Measurements from ENCODE around the gene PACRG.

The PACRG gene

GRCh38 chr6:163324326-163324687, 596.5 kb downstream of the PACRG start:
- DNase-seq = no peak

GRCh38 chr6:163324688-163325389, 597.1 kb downstream of the PACRG start:
- DNase-seq = no peak

DNA sequence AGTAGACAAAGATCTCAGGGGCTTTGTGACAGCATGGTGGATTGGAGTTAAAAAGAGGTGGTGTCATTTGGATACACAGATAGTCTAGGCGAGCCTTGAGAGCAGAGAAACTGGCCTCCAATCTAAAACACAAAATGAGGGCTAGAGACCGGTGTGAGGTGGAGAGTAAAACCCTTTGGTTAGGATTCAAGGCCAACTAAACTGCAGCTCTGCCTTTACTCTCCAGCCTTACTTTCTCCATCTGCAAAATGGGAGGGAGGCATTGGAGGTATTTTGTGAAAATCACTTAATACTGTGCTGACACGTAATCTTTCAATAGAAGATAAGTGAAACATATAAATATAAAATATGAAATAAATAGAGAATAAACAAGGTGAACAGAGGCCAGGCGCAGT, 597.6 kb downstream of the PACRG start:
- DNase-seq = no peak

DNA sequence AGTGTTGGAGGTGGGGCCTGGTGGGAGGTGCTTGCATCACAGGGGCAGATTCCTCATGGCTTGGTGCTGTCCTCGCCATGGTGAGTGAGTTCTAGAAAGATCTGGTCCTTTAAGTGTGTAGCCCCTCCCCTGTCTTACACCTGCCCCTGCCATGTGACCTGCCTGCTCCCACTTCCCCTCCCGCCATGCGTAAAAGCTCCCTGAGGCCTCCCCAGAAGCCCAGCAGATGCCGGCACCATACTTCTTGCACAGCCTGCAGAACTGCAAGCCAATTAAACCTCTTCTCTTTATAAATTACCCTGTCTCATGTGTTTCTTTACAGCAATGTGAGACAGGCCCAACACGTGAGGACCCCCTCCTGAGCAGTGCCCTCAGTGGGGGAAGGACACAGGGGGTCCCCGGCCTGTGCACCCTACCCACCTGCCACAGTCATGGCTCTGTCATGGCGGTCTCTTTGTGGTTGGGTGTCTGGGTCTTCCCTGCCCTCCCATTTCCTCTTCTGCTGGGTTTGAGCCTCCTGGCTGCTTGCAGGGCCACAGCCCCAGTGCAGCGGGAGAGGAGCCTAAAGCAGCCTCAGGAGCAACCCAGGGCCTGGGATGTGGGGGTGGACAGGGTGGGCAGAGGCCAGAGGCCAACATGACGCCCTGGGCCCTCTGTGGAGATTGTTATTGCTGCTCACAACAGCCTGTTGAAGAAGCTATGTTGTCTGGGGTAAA, 599.5 kb downstream of the PACRG start:
- DNase-seq = no peak

- no peak for DNase-seq
These were observed 600.1 kb downstream of the PACRG start for GRCh38 chr6:163327921-163328320.

DNA sequence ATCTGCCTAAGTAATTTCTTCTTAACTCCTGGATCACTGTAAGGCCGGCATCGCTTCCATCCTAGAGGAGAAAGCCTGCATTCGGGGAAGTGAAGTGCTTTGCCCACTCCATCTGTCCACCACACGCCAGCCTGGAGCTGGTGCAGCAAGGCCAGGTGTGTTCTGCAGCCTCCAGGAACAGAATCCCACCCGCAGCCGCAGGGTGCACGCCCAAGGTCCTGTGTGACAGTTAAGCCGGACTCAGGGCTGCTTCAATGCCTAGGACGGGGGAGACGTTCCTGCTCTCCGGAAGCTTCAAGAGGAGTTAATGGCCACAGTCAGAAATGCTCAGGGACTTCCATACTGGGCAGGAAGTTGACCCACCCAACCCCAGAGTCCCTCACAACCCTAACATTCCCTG, 600.6 kb downstream of the PACRG start:
- no peak for DNase-seq

DNA sequence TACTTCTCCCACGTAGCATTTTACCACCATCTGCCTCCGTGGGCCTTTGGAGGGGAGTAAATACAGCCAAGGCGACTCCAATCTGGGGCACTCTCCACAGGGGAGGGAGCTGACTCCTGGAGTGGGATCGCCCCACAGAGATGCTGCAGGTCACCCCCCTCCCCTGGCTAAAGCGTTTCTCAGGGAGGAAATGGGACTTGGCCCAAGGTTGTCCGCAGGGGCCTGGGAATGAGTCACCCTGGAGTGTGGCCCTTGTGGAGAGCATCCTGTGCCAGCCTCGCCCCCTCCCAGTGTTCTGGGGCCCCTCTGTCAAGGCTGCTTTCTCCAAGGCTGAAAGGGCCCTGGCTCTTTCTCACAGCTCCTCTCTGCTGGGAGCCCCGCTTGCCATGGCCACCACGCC, 602.2 kb downstream of the PACRG start:
- DNase-seq = no peak

DNA sequence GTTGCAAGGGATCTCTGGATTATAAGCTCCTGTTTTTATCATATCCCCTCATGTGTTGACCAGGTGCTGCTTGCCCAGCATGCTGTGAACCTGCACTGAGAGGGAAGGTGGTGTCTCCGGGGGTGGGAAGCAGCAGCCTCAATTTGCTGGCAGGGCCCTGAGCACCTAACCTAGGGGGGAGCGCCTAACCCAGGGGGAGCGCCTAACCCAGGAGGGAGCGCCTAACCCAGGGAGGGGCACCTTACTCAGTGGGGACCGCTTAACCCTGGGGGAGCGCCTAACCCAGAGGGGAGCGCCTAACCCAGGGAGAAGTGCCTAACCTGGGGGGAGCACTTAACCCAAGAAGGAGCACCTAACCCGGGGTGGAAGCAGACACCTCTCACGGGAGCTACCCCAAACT, 603.5 kb downstream of the PACRG start:
- DNase-seq = no peak

- no peak for DNase-seq
These were observed 604.8 kb downstream of the PACRG start for GRCh38 chr6:163332575-163332974.

DNA sequence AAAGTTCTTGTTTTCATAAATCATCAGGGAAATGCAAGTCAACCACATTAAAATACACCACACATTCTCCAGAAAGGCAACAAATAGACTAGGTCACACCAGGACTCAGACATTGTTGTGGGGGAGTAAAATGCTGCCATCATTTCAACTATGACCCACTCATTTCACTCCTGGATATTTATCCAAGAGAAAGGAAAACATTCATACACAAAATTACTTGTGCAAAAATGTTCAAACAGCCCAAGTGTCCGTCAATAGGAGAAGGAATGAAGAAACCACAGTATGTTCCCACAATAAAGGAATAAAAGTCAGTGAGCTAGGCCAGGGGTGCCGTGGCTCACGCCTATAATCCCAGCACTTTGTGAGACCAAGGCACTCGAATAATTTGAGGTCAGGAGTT, 605.3 kb downstream of the PACRG start:
- DNase-seq = no peak

DNA sequence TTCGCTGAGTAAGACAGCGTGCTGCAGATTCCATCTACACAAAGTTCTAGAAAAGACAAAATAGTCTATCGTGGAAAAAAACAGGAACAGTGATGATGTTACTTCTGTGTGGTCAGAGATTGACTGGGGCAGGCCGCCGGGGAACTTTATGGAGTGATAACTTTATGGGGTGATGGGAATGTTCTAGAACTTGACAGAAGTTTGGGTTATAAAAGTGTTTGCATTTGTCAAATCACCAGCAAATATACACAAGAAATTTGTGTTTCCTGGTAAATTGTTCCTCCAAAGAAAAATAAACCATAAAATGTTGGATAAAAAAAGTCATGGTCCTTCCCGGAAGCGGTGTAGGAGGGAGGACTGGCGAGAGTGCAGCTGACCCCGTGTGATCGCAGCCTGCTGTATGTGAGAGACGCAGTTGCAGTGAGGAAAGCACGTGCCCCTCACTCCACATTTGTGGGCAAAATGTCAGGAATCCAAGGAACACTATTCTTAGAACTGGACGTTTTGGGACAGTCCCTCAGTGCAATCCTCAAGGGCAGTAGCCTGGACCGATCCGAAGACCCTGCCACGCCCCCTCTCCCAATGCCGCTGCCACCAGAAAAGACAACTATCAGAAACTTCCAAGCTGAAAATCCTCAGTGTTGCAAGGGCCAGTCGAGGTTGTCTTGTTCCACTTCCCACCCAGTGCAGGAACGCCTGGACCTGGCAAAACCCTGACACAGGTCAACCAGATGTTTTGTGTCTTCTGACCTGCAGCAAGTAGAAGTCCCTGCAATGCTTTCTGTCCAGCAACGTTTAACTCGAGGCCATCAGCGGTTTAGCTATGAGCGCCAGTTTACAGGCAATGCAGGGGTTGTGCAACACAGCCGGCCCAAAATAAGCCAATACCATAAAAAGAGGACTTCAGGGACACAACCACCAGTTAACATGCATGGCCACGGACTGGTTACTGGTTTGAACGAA, 606.2 kb downstream of the PACRG start:
- no peak for DNase-seq

DNA sequence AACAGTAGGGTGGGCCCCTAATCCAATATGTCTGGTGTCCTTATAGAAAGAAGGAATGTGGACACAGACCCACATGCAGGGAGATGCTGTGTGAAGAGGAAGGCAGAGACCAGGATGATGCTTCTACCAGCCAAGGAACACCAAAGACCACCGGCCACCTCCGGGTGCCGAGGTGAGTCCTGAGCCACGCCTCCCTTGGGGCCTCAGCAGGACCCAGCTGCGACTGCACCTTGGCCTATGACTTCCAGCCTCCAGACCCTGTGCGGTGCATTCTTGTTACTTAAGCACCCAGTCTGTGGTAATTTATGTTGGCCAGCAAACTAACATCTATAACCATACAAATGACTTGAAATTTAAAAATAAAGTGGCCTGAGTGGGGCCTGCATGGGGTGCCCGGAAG, 607.3 kb downstream of the PACRG start:
- DNase-seq = no peak

GRCh38 chr6:163335671-163336545, 608.1 kb downstream of the PACRG start:
- DNase-seq = no peak

DNA sequence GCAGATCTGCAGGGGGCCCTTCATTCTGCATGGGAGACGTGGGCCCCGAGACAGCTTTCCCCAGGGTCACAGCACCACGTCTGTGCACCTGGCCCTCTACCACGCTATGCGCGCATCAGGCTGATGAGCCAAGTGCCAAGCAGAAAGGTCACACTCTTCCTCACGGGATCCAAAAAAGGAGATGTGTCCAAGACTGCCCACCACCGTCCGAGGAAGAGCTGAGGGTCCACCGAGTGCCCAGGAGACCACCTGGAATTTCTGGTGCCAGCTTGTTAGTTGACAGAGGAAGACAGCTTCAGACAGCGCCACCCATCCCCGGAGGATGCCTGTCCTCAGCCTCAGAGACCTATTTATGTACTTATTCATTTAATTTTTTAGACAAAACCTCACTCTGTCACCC, 609.2 kb downstream of the PACRG start:
- no peak for DNase-seq

GRCh38 chr6:163337958-163338357, 610.2 kb downstream of the PACRG start:
- DNase-seq = no peak

DNA sequence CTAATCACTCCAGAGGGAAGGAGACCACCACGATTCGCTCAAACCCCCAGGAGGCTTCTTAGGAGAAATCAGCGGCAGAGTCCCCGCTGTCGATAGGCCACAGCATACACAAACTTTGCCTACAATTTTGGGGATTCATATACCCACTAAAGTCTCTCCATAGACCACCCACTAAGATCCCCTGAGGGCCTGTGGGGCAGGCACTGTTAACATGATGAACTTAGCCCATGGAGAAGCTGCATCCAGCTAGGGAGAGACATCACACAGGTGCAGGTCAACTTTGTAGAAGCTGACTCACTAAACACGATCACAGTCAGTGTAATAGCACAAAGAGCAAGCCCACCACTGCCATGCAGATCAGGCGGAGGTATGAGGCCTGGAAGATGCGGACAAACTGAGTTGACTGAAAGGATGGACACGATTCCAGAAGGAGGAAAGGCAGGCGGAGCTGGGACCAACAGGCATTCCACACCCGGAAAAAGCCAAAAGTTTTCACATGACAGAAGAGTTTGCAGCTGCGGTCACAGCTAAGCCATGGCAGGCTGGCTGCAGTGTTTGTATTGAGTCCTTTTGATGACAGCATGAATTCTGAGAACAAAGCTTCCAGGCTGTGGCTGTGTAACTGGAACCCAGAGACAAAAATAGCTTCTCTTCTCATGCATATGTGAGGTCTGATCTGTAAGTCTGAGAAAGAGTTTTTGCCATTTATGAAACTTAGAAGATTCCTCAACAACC, 611.1 kb downstream of the PACRG start:
- DNase-seq = no peak

DNA sequence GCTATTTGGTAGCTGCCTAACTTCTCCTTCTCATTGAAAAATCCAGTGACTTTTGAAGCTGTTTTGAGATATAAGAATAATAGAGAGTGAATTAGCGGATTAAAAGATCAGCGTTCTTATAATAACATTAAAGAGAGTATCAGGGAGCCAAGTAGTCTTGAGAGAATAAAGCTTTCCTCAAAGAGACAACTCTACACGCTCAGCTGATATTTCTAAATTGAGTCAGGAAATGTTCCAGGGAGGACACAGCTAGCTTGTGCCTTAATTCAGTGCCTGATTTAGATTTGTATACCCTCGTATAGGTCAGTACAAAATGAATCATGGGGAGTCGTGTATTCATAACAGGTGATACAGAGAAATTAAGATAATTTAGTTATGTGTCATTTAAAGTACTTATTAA, 611.7 kb downstream of the PACRG start:
- DNase-seq = no peak

DNA sequence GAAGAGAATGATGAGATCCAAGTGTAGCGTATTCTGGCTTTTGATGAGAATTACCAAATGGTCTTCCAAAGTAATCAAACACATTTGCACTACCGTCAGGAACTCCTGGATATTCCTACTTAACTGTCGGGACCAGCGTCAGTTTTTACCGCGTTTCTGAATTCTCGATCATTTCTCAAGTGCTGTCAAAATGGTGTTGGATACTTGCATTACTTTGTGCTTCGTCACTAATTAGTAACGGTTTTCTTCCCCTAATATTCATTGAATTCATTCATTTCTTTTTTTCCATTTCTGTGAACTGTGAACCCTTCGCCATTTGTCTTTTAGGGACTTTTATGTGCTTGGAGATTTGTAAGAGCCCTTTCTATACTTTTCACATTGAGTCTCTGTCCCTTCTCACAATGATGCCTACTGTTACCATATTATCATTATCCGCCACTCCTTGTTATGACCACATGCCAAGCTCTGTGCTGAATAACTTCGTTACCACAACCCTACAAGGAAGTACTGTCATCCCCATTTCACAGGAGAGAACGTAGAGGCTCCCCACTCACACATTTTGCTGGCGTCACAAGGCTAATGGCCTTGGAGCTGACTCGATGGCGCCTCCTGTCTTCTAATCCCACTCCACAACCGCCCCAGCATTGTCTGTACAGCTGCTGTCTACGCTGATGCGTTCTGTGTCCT, 612.6 kb downstream of the PACRG start:
- no peak for DNase-seq

- no peak for DNase-seq
These were observed 613.7 kb downstream of the PACRG start for GRCh38 chr6:163341224-163342061.
